DMS53 treated with DMSO at 0.1 percent for 48 hours (cell line): ENCODE results near the gene DDX18.
"Not testable (repeated sequence)": the region's sequence is repeated elsewhere in the genome, so short reads cannot be mapped to it uniquely, and the experiment has no call there.

ENCODE experiments used
- DNase-seq: peaks from one replicate; lab custom pipeline; 2025; ENCODE audit not compliant: unreplicated experiment; lab: John Stamatoyannopoulos, UW

DDX18 gene

DNA sequence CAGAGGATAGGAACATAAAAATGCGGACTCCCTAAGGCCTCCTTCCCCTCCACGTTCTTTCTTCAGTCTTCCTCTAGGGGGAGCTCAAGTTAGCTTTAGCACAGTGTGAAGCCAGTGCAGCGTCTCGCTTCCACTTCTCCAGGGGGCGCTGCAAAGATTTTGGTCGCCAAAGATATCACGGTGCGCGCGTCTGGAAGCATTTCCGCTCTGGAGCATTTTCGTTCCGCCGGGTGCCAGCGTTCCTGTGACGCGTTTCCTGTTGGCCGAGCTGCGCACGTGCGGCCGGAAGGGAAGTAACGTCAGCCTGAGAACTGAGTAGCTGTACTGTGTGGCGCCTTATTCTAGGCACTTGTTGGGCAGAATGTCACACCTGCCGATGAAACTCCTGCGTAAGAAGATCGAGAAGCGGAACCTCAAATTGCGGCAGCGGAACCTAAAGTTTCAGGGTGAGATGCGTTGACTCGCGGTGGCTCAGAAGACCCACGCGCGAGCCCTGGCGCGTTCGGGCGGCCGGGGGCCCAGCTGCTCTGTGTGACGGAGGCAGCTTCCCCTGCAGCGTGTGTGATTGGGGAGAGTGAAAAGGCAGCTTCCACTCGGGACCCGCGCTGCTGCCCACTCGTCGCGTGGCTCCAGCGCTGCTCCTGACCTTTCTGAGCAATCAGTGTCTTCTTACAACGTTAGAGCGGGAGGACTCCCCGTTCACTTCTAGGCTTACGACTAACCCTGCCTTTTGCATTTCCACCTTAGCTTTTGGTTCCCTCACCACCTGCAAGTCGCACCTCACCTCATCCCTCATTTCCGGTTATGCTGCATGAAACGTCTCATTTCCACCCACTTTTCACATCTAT, at the start of gene DDX18:
TSS of gene DDX18 (plus strand) at position 275 of the 848 bp plus-strand sequence. CDS start at position 362, 87 bp downstream.
- peak; percentile 99 for DNase-seq

DNA sequence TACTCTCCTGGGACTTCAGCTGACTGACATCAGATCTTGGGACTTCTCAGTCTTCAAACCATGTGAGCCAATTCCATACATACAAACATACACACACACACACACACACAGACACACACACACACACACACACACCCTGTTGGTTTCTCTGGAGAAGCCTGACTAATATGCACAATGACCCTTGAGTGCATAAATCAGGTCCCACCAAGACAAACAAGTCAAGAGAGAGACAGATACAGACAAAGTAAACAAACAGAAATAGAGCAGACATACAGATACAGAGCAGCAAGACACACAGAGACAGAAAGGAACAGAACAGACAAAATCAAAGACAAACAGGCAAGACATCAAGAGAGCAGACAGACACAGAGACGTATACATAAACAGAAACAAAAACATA, 43.8 kb upstream of the DDX18 start:
- DNase-seq: peak; percentile 79

DNA sequence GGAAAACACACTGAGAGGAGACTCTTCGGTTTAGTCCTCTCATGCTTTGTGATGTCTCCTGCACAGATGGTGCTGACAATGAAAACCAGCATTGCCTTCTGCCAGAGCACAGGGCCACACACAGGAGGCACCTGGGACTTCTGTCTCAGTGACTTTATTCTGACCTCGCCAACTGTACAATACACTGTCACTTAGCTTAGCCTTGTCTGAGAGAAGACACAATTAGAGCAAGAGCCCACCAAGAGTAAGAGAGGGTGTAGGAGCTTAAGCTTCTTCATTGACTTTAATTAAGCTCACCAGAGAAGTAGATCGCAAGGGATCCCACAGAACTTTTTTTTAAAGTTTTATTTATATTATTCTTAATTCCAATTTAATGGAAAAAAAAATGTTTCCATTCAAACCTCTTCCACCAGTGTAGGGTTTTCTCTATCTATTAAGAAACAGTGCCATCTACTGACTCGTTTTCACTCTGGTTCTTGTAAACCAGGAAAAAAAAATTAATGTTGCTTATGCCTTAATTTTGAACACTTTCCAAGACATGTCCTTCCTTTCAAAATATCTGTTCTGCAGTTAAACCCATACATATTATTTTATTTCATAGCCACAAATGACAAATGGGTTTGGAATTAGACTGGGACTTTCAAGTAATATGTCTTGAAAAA, 42.4 kb upstream of the DDX18 start:
- peak; percentile 36 for DNase-seq

DNA sequence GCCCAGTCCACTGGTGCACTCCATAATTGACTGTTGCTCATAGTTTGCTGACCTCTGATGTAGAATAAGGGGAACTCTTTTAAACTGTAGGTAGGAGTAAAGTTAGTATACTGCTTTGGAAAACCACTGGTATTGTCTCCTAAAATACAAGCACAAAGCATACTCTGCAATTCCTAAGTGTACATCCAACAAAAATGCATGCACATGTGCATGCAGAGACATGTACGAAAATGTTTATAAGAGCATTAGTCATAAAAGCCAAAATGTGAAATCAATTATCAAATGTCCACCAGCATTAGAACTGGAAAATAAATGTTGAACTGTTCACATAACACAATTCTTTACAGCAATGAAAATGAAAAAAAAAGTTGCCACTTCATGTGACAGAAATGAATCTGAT, 39.8 kb upstream of the DDX18 start:
- DNase-seq: no peak

DNA sequence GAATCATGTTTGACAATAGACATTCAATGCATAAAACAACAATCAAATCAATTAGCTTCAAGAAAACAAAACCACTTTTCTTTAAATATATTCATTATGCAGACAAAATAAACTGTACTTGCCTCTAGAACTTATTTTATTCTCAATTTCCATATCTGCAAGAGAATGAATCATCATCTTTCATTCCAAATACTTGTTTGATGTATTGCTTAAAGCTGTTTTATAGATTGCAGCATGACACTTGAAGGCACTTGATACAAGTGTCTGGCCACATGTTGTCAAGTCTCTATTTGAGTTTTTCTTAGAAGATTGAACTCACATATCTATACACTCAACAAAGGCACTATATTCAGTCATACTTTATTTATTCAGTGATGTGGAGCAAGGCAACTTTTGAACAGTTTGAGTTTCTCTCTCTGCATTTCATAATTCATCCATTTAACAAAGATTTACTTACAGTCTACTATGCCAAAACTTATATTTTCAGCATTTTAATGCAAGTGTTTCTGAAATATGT, 38.7 kb upstream of the DDX18 start:
- no peak for DNase-seq

DNA sequence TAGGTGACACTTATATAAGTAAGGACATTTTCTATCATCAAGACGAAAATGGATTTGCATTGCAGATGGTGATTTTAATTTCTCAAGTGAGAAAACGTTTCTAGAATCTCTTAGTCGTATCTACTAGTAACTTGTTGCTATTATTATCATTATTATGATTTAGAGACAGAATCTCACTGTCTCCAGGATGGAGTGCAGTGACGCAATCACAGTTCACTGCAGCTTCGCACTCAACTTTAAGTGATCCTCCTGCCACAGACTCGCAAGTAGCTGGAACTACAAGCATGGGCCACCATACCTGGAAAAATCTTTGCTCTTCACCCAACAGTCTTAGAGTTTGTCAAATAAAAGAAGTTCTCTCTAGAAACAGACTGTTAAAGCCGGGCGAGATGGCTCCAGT, 37.6 kb upstream of the DDX18 start:
- no peak for DNase-seq

DNA sequence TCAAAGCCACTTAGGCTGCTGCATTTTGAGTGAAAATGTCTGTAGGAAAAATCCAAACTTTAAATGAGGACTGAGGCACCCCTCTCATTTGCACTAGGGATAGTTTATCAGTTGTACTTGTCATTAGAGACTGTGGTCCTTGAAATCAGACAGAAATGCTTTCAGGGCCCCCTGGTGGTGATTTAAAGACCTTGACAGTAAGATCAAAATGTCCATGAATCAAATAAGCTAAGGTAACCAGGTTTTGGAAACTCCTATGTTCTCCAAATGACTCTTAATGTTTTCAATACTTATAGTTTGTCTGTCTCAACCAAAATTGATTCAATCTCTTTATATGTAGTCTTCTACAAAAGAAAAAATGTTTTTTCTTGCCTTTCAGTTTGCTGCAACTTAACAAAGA, 28.8 kb upstream of the DDX18 start:
- DNase-seq: peak; percentile 78

DNA sequence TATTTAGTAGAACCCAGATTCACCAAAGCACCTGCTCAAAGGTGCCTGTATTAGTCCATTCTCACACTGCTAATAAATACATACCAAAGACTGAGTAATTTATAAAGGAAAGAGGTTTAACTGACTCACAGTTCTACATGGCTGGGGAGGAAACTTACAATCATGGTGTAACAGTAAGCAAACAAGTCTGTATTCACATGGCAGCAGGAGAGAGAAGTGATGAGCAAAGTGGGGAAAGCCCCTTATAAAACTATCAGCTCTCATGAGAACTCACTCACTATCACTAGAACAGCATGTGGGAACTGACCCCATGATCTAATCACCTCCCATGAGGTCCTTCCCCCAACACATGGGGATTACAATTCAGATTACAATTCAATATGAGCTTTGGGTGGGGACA, 28.0 kb upstream of the DDX18 start:
- no peak for DNase-seq

DNA sequence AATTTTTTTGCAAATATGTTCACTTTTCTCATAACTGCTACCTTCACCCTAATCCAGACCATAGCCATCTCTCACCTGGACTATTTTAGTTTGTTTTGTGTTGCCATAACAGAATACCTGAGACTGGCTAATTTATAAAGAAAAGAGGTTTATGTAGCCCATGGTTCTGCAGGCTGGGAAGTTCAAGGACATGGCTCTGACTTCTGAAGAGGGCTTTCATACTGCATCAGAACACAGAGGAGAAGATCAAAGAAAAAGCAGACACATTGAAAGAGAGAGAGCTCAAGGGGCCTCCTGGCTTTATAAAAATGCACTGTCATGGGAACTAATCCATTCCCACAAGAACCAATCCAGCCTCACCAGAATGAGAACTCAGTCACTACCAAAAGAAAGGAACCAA, 25.0 kb upstream of the DDX18 start:
- DNase-seq: no peak

DNA sequence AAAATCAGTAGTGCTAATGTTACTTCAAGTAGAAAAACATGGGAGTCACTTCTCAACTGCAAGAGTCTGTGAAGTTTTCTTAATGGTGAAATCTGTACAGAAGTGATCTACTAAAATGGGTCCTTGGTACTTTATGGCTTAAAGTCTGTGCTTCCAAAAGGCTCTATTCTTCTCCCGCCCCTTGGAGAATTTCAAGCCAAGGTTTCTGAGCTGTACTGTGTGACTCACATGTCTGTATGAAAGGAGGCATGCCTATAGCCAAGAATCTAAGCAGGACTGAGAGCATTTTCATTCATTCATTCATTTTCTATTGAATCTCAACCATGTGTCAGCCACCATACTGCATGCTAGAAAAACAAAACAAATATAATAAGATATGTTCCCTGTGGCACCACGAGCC, 19.8 kb upstream of the DDX18 start:
- DNase-seq: no peak

DNA sequence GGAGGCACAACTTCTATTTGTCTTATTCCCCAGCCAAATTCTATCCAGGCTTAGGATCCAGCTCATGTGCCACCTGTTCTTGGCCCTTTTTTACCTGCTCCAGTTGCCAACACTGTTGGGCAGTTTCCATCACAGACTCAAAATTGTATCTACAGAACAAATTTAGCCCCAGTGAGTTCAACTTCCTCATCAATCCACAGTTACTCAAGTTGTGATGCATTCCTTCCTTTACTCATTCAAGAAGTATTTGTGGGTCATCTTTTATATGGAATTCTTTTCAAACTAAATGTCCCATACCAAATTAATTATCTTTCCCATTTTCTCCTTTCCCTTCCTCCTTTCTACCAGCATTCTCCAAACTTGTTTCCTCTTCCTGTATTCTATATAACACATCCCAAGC, 12.7 kb upstream of the DDX18 start:
- DNase-seq: no peak

DNA sequence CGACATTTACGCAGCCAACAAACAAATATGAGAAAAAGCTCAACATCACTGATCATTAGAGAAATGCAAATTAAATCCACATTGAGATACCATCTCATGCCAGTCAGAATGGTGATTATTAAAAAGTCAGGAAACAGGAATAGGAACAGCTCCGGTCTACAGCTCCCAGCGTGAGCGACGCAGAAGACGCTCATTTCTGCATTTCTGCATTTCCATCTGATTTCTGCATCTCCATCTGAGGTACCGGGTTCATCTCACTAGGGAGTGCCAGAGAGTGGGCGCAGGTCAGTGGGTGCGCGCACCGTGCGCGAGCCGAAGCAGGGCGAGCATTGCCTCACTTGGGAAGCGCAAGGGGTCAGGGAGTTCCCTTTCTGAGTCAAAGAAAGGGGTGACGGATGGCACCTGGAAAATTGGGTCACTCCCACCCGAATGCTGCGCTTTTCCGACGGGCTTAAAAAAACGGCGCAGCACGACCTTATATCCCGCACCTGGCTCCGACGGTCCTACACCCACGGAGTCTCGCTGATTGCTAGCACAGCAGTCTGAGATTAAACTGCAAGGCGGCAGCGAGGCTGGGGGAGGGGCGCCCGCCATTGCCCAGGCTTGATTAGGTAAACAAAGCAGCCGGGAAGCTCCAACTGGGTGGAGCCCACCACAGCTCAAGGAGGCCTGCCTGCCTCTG, 10.7 kb upstream of the DDX18 start:
- not testable (repeated sequence) for DNase-seq

DNA sequence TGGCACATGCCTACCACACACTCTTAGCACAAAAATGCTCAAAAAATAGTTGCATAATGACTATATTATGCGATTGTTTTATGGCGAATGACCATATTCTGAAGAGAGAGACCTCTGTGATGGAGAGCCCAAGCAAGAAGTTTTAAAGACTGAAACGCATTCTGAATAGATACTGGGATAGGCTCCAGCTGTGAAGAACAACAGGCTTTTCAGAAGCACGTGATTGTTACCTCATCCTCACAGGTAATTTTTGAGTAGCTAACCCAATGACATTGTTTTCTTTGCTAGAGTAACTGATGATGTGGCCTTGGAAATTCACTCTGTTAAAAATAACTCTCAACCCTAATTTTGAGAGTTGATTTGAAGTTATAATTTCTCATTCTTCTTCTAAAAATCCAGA, 2.0 kb upstream of the DDX18 start:
- DNase-seq: no peak

DNA sequence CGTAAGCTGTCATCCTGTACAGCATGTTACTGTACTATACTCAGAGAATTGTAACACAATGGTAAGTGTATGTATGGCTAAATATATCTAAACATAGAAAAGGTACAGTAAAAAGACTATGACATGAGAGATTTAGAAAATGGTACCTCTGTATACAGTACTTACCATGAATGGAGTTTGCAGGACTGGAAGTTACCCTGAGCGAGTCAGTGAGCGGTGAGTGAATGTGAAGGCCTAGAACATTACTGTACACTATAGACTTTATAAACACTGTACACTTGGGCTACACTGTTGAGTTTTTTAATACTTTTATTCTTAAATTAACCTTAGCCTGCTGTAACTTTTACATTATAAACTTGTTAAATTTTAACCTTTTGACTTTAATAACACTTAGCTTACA, 1.5 kb downstream of the DDX18 start:
- no peak for DNase-seq

DNA sequence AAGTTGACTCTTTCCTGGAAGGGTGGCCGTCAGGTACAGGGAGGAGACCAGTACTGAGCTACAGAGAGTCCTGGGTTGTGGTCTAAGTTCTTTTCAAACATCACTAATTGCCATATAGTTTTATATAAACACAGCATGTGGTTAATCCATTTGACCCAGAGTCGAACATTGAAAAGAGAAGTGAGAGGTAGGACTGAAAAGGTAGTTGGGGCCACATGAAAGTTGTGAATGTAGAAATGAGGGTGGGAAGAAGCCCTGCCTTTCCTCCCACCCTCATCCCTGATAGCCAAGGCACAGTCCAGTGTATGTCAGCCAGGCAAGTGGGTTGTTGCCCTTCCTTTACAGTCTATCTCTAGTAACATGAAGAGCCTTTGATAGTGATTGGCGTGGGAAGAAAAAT, 4.4 kb downstream of the DDX18 start:
- DNase-seq: no peak

DNA sequence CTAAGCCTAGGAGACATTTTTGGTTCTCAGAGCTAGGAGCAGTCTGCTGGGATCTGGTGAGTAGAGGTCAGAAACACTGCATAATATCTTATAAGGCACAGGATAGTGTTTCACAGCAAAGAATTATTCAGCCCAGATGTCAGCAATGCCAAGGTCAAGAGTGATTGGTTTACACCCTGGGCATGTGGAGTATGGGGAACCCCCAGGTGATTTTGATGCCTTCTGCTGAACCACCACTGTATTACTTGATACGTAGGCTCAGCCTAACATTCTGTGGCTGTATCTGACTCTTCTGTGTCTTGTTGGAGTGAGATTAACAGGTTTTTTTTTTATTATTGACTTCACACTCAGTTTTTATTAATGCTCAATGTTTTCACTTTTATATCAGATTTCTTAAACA, 6.0 kb downstream of the DDX18 start:
- DNase-seq: no peak

DNA sequence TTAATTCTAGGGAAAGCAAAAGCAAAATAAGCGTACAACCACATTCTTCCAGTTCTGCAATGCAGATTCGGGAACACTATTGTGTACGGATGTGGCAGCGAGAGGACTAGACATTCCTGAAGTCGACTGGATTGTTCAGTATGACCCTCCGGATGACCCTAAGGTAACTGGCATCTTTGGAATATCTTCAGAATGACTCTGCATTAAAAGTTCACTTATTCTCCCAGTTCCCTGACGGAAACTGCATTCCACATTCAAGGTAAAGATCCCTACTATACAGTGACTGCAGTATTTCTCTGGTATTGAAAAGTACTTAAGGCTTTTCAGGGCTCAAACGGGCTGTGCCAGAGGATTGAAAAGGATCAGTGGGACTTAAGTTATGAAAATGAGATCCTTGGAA, 10.9 kb downstream of the DDX18 start:
- DNase-seq: no peak

DNA sequence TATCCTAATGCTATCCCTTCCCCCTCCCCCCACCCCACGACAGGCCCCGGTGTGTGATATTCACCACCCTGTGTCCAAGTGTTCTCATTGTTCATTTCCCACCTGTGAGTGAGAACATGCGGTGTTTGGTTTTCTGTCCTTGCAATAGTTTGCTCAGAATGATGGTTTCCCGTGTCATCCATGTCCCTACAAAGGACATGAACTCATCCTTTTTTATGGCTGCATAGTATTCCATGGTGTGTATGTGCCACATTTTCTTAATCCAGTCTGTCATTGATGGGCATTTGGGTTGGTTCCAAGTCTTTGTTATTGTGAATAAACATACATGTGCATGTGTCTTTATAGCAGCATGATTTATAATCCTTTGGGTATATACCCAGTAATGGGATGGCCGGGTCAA, 13.0 kb downstream of the DDX18 start:
- DNase-seq: not testable (repeated sequence)

DNA sequence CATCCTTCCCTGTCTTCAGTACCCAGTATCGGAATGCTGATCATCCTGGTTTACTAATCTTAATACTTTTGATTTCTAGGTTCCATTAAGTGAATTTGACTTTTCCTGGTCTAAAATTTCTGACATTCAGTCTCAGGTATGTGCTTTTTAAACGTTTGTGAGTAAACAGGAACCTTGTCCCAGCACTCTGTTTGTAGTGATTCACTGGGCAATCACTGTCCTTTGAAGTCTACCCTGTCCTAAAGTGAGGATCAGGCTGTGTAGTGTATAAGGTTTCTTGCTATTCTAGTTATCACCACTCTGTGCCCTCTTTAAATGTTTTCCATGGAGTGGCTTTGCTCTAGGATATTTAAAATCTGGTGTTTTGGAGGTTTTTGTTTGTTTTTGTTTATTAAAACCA, 14.4 kb downstream of the DDX18 start:
- no peak for DNase-seq

DNA sequence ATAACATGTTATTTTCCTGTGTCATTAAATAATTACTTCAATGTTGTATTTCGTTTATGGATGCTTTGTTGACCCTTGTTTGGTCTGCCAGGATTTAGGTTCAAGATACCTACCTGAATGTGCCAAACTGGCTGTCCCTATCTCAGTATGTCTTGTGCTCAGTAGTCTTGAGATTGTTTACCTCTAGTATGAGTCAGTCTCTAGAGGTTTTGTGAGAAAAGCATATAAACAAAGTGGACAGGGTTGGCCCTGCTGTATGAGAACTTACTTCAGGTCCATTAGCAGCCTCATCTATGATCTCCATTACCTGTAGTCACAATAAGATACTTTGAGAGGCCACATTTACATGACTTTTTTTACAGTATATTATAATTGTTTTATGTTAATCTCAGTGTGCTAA, 17.8 kb downstream of the DDX18 start:
- no peak for DNase-seq

DNA sequence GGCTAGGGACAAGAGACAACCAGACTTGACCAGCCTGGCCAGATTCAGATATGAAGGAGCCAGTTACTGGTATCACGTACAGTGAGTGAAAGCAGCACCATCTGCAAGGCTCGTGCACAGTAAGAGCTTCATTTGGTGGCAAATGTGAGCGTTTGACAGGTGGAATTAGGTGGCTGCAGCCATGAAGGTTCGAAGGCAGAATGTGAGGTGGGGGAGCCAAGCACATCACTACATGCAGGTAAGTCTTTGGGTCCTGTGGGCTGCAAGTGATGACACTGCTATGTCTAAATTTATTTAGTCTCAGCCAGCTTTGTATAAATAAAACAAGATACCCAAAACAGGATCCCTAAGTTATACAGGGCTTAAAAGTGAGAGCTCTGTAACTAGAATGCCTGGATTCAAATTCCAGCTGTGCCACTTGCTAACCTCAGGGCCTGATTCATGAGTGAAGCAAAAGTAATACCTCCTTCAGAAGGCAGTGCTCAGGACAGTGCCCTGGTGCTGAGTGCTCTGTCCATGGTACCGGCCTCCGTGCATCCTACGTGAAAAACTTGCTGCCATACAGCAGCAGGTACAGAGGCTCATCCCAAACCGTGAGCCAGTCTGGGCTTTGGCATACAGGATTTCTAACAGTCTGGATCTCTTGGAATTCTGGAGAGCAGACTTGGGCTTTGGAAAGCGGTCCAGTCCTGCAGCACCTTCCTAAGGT, 18.6 kb downstream of the DDX18 start:
- DNase-seq: no peak
